Urinary bladder (tissue), 4 donors: ENCODE results near the gene PERP. TPM values are rescaled to one million over a fixed set of nuclear protein-coding genes. Genes with fewer than 3 reads are reported as not detected.
"Not testable (repeated sequence)": the region's sequence is repeated elsewhere in the genome, so short reads cannot be mapped to it uniquely, and the experiment has no call there.

Source experiments
- DNase-seq: peaks from one replicate; pipeline ENCODE4 v3.0.0-alpha.2; 2015; ENCODE audit errors: extremely low spot score
- H3K27ac ChIP-seq: one replicate; pipeline ENCODE4 v1.5.1; 2013; ENCODE audit warnings: low read depth, mild to moderate bottlenecking, moderate library complexity
- H3K36me3 ChIP-seq: one replicate; pipeline ENCODE4 v1.6.1; 2013; ENCODE audit warnings: mild to moderate bottlenecking, moderate library complexity; ENCODE audit not compliant: insufficient read depth
- H3K4me1 ChIP-seq: one replicate; pipeline ENCODE4 v1.6.1; 2013; ENCODE audit warnings: mild to moderate bottlenecking, moderate library complexity; ENCODE audit not compliant: insufficient read depth
- H3K4me3 ChIP-seq: one replicate; pipeline ENCODE4 v1.5.1; 2013; ENCODE audit warnings: low read depth, low read length
- WGBS: extraction: QIAGEN DNeasy Blood & Tissue Kit; methylation state at CpG from one replicate; pipeline ENCODE4 v1.1.7; 2013; 5-methylcytosine and 5-hydroxymethylcytosine counted together
- polyA plus RNA-seq: library from polyadenylated mRNA; stranded (reverse); fragments of 200-250 nt; gene quantifications from one replicate; pipeline ENCODE4 v1.2.3, GENCODE V29; 2013
- total RNA-seq: library from RNA; depleted of rRNA; stranded (reverse); fragments of >200 nt; gene quantifications from one replicate; pipeline ENCODE4 v1.2.3, GENCODE V29; 2014
- donor health status: healthy with polysubstance abuse.
- donor health status: healthy.

Gene PERP
- total and polyA plus RNA-seq, 2 donors = 27.6 to 28.8 TPM

- WGBS = 96% methylated on average over 1 of the region's 1 CpG
- no peak for DNase-seq
- Histone ChIP-seq H3K36me3 (peaks cover 4% of the 10 kb centered on the region), H3K27ac (no peak overlapping the region), H3K4me1 (no peaks in the 10 kb centered on the region), H3K4me3 (no peak overlapping the region)
Observed at GRCh38 chr6:138094260-138094659, 13.0 kb downstream of the PERP start.

- 93% methylated on average over 2 of the region's 2 CpGs for WGBS
- no peak for DNase-seq
- Histone ChIP-seq H3K4me3 (no peak overlapping the region), H3K27ac (no peak overlapping the region), H3K36me3 (peaks cover 4% of the 10 kb centered on the region), H3K4me1 (no peaks in the 10 kb centered on the region)
Observed at GRCh38 chr6:138093632-138094031, 13.6 kb downstream of the PERP start.

GRCh38 chr6:138092686-138093085 lies 14.5 kb downstream of the PERP start:
- WGBS = 58% methylated on average over 4 of the region's 4 CpGs
- no peaks in the 10 kb centered on the region for H3K4me1 ChIP-seq
- H3K27ac ChIP-seq = no peak overlapping the region
- no peak for DNase-seq
- H3K4me3 ChIP-seq = no peak overlapping the region
- H3K36me3 ChIP-seq = peaks cover 4% of the 10 kb centered on the region

GRCh38 chr6:138089325-138089724 lies 17.9 kb downstream of the PERP start:
- Histone ChIP-seq H3K4me3 (no peak overlapping the region), H3K36me3 (peaks cover 2% of the 10 kb centered on the region), H3K4me1 (no peaks in the 10 kb centered on the region), H3K27ac (no peak overlapping the region)
- no peak for DNase-seq

GRCh38 chr6:138088326-138088762 lies 18.9 kb downstream of the PERP start:
- Histone ChIP-seq H3K36me3 (peaks cover 2% of the 10 kb centered on the region), H3K4me1 (no peaks in the 10 kb centered on the region), H3K4me3 (no peak overlapping the region), H3K27ac (peak overlapping the region; percentile 3)
- no peak for DNase-seq
- WGBS = 32% methylated on average over 4 of the region's 4 CpGs

GRCh38 chr6:138087593-138088325 lies 19.5 kb downstream of the PERP start:
- no peaks in the 10 kb centered on the region for H3K36me3 ChIP-seq
- 72% methylated on average over 5 of the region's 5 CpGs for WGBS
- no peak overlapping the region for H3K27ac ChIP-seq
- no peak for DNase-seq
- no peaks in the 10 kb centered on the region for H3K4me1 ChIP-seq
- no peak overlapping the region for H3K4me3 ChIP-seq

GRCh38 chr6:138086573-138087196 lies 20.5 kb downstream of the PERP start:
- no peak overlapping the region for H3K27ac ChIP-seq
- WGBS = 59% methylated on average over 5 of the region's 5 CpGs
- H3K36me3 ChIP-seq = no peaks in the 10 kb centered on the region
- DNase-seq = no peak
- no peak overlapping the region for H3K4me3 ChIP-seq
- no peaks in the 10 kb centered on the region for H3K4me1 ChIP-seq

GRCh38 chr6:138085839-138086222 lies 21.4 kb downstream of the PERP start:
- no peak overlapping the region for H3K27ac ChIP-seq
- WGBS = 86% methylated on average over 2 of the region's 2 CpGs
- no peaks in the 10 kb centered on the region for H3K36me3 ChIP-seq
- no peak overlapping the region for H3K4me3 ChIP-seq
- no peaks in the 10 kb centered on the region for H3K4me1 ChIP-seq
- DNase-seq = no peak

- Histone ChIP-seq H3K27ac (no peak overlapping the region), H3K36me3 (no peaks in the 10 kb centered on the region), H3K4me3 (no peak overlapping the region), H3K4me1 (no peaks in the 10 kb centered on the region)
- DNase-seq = no peak
- 83% methylated on average over 10 of the region's 10 CpGs for WGBS
Observed at GRCh38 chr6:138084904-138085838, 22.0 kb downstream of the PERP start.

- Histone ChIP-seq H3K4me3 (no peak overlapping the region), H3K27ac (no peak overlapping the region), H3K4me1 (no peaks in the 10 kb centered on the region), H3K36me3 (no peaks in the 10 kb centered on the region)
- no peak for DNase-seq
- 94% methylated on average over 12 of the region's 12 CpGs for WGBS
Observed at GRCh38 chr6:138082232-138082631, 25.0 kb downstream of the PERP start.

- DNase-seq, H3K4me1 ChIP-seq, H3K36me3 ChIP-seq, H3K4me3 ChIP-seq, H3K27ac ChIP-seq: not testable (repeated sequence)
Observed at GRCh38 chr6:138079556-138079955, 27.7 kb downstream of the PERP start.

GRCh38 chr6:138078491-138078890 lies 28.7 kb downstream of the PERP start:
- no peak for DNase-seq
- Histone ChIP-seq H3K27ac (no peak overlapping the region), H3K4me1 (no peaks in the 10 kb centered on the region), H3K4me3 (no peak overlapping the region), H3K36me3 (no peaks in the 10 kb centered on the region)
- 83% methylated on average over 2 of the region's 2 CpGs for WGBS

- no peaks in the 10 kb centered on the region for H3K36me3 ChIP-seq
- no peak for DNase-seq
- H3K4me1 ChIP-seq = no peaks in the 10 kb centered on the region
- no peak overlapping the region for H3K27ac ChIP-seq
- H3K4me3 ChIP-seq = no peak overlapping the region
- 88% methylated on average over 1 of the region's 1 CpG for WGBS
Observed at GRCh38 chr6:138073264-138073663, 34.0 kb downstream of the PERP start.

- DNase-seq = no peak
- Histone ChIP-seq H3K27ac (no peak overlapping the region), H3K36me3 (no peaks in the 10 kb centered on the region), H3K4me1 (no peaks in the 10 kb centered on the region), H3K4me3 (no peak overlapping the region)
- 88% methylated on average over 2 of the region's 2 CpGs for WGBS
Observed at GRCh38 chr6:138063726-138064125, 43.5 kb downstream of the PERP start.
